GM19193 (cell line): ENCODE measurements around the gene DCTN2.

Source experiments
- POLR2A ChIP-seq: IDR thresholded peaks from 4 replicates; pipeline ENCODE4 v1.6.1; 2011; ENCODE audit not compliant: insufficient read depth, insufficient read length; ENCODE audit errors: extremely low read depth

The DCTN2 gene

DNA sequence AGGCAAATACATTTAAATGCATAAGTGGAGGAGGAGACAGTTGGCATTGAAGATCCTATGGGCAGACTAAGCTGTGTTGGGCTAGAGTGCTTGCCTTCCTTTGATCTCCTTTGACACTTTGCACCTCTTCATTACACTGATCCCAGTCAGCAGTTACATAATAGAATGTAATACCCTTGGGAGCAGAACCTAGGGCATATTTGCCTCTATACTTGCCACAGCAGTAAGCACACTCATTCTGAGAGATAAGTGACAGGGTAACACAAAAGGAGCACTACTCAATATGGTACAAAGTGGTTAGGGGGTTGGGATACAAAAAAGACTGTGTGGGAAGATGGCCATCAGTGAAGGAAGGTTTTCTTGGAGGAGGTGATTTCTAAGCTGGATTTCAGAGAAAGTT is 50.2 kb downstream of the DCTN2 start:
- no peak for TF ChIP-seq POLR2A

DNA sequence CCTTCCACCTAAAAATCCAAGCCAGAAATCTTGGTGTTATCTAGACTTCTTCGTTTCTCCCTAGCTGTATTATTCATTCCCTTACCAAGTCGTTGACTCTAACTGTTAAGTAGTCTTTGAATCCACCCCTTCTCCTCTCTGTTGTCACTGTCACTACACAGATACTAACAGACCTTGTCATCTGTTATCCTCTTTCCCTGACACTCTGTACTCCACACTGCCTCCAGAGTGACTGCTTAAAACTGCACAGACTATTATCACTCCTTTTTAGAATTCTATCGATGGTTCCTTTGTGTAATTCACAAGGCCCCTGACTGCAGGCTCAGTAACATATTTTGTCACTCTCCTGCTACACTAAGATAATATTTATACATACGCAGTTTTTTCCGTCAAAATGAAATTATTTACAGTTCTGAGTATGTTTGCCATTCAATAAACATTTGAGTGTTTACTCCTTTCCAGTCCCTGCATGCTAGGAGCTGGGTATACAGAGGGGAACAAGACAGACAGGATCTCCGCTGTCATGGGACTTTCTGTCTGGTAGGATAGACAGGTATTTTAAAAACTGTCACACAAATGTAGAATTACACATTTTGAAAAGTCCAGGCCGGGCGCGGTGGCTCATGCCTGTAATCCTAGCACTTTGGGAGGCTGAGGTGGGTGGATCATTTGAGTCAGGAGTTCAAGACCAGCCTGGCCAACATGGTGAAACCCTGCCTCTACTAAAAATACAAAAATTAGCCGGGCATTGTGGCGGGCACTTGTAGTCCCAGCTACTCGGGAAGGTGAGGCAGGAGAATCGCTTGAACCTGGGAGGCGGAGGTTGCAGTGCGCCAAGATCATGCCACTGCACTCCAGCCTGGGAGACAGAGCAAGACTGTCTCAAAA is 55.4 kb downstream of the DCTN2 start:
- TF ChIP-seq POLR2A, result no peak

DNA sequence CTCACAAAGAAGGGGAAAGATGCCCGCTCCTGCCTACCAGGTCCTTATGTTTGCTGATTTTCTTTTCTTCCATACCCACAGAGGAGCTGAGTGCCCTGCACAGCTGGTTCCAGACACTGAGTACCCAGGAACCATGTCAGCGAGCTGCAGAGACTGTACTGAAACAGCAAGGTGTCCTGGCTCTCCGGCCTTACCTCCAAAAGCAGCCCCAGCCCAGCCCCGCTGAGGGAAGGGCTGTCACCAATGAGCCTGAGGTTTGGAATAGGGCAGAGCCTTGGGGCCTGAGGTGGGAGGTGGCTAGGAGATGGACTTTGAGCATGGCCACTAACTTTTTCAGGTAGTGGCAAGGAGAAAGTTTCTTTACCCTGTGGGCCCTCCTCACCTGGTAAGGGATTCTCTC is 56.9 kb downstream of the DCTN2 start:
- no peak for TF ChIP-seq POLR2A

DNA sequence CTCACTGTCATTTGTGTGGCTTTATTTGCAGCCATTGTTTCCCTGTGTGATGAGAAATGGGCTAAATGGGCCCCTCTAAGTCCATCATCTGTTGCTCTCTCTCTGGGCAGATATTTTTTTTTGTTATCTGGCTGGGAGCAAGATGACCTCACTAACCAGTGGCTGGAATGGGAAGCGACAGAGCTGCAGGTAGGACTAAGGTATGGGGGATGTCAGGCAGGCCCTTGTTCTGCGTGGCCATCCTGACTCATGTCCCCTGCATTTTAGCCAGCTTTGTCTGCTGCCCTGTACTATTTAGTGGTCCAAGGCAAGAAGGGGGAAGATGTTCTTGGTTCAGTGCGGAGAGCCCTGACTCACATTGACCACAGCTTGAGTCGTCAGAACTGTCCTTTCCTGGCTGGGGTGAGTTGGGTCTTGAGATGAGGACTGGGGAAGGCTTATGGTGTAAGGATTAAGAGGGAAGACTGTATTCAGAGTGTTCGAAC is 57.8 kb downstream of the DCTN2 start:
- no peak for TF ChIP-seq POLR2A

DNA sequence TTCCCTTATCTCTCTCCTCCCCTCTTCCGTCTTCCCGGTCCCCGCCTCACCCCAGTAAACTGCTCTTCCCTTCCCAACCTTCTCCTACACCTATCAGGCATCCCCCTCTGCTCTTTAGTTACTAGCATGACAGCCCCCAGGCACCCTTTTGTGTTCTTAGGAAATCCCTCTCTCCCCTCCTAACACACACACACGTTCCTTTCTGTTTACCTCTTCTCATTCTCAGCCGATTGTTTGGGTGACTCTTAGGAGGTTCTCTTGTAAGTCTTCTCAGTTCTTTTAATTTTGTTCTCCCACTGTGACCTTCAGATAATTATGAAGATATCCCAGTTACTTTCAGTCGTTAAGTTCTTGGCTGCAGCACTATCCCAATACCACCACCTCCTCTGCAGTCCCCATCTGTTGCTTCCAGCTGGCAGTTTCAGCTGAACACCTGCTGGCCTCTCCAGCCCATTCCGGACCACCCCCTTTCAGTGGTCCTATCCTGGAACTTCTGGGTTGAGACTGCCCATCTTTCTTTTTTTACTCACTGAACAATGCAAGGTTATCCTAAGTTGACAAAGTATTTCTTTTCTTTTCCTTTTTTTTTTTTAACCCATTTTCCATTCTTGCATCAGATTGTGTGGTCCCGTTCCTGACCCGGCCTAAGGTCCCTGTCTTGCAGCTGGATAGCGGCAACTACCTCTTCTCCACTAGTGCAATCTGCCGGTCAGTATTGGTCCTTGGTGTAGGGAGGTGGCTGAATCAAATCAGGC is 58.4 kb downstream of the DCTN2 start:
- TF ChIP-seq POLR2A, result no peak

DNA sequence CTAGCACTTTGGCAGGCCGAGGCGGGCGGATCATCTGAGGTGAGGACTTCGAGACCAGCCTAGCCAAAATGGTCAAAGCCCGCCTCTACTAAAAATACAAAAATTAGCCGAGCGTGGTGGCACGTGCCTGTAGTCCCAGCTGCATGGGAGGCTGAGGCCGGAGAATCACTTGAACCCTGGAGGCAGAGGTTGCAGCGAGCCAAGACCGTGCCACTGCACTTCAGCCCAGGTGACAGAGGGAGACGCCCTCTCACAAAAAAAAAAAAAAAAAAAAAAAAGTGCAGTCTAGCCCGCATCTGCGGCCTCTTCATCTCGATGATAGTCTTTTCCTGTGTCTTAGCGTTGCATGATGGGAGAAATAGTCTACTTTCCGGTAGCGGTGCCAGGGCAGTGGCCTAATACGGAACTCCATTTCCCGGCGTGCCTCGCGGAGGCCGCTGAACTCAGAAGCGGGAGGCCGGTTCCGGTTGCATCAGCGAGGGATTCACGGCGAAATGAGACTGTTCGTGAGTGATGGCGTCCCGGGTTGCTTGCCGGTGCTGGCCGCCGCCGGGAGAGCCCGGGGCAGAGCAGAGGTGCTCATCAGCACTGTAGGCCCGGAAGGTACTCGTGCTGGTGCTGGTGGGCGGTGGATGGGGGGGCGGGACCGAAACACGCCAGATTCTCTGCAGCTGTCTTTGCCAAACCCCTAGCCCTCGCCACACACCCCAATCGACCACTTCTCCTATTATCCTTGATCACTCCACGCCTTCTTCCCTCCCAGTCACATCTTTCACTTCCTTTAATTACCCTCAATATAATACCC is 59.2 kb downstream of the DCTN2 start, which contains the start of gene MARS1:
Gene MARS1 (plus strand): TSS at position 472 of the 805 bp plus-strand sequence. CDS start 23 bp downstream, at position 495.
- peak; percentile 92 for TF ChIP-seq POLR2A

DNA sequence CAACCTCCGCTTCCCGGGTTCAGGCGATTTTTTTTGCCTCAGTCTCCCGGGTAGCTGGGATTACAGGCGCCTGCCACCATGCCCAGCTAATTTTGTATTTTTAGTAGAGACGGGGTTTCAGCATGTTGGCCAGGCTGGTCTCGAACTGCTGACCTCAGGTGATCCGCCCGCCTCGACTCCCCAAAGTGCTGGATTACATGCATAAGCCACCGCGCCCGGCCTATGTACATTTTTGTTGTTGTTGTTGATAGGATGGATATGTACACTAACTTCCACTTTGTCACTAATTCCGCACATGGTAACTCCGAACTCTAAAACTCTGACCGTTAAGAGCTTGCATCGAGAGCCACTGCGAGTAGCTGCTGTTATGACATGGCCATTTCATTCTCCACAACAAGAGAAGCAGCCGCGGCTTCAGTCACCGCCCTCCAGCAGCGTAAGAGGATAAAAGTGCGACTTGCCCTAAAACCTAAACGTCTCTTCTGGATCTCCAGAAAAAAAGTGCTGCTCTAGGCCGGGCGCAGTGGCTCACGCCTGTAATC is 59.9 kb downstream of the DCTN2 start:
- no peak for TF ChIP-seq POLR2A

DNA sequence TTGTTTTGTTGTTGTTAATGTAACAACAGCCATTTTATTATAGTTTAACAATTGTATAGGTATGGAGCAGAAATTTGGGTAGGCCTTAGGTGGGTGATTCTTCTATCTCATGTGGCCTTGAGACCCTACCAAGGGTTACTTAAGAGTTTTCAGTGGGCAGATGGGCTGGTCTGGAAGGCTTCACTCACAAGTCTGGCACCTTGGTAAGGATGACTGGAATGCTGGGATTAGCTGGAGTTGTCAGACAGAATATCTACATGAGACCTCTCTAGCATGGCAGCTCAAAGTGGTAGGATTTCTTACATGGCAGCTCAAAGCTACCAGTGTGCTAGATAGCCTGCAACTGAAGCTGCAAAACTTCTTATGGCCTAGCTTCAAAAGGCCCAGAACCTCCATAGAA is 61.3 kb downstream of the DCTN2 start:
- no peak for TF ChIP-seq POLR2A

DNA sequence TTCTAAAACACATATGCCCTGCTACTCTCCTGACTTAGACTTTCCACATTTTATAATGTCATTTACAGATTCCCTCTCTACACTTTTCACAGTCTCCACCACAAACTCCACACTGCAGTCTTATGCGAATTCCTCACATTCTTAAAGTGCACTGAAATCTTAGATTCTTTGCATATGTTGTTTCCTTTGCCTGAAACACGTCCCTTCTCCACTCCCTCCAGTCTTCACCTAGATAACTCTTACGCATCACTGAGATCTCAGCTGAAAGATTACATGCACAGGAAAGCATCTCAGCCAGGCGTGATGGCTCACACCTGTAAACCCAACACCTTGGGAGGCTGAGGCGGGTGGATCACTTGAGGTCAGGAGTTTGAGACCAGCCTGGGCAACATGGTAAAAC is 63.5 kb downstream of the DCTN2 start:
- TF ChIP-seq POLR2A, result no peak

DNA sequence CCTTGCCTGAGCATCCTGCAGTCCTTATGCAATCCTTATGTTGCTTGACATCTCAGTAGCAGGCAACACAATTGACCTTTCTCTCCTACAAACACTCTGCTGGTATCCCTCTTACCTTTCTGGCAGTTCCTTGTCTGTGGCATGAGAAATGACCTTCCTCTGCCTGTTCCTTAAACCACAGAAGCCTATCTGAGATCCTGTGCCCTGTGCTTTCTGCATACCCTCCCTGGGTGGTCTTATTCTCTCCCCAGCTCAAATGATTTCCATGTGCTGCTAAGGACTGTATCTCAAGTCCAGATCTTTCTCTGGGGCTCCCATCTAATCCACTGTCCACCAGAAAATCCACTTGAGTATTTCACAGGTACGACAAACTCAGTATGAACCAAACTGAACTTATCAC is 65.3 kb downstream of the DCTN2 start:
- no peak for TF ChIP-seq POLR2A
